Activated CD8-positive, alpha-beta T cell treated with anti-CD3 and anti-CD28 coated beads for 36 hours (primary cell): Measurements from ENCODE around the gene C6orf136. TPM values are rescaled to one million over a fixed set of nuclear protein-coding genes. Genes with fewer than 3 reads are reported as not detected.

Source experiments
- ATAC-seq: fragments of 200-7000 bp; cut with Tn5 transposase; one replicate; pipeline ENCODE4 v1.10.0; 2021; ENCODE audit warnings: mild to moderate bottlenecking, moderate library complexity
- CTCF ChIA-PET: fragments of 350-600 bp; sonication (Branson Sonifier 250); formaldehyde crosslinking; loops from one replicate; lab custom pipeline; 2021; ENCODE audit warnings: antibody characterized with exemption; lab: Charles Lee
- POLR2A ChIA-PET: fragments of 350-600 bp; sonication (Branson Sonifier 250); formaldehyde crosslinking; loops from one replicate; lab custom pipeline; 2021; ENCODE audit warnings: antibody characterized with exemption; lab: Charles Lee
- DNase-seq: peaks from one replicate; pipeline ENCODE4 v3.0.0-alpha.2; 2020
- H3K27ac Mint-ChIP-seq: one replicate; pipeline ENCODE4 v1.8.0; 2021; ENCODE audit warnings: mild to moderate bottlenecking, mixed read lengths
- H3K27me3 Mint-ChIP-seq: one replicate; pipeline ENCODE4 v1.8.0; 2021; ENCODE audit warnings: mixed read lengths
- H3K36me3 Mint-ChIP-seq: one replicate; pipeline ENCODE4 v1.8.0; 2021; ENCODE audit warnings: low read depth, mixed read lengths
- H3K4me1 Mint-ChIP-seq: one replicate; pipeline ENCODE4 v1.8.0; 2021; ENCODE audit warnings: low read depth, mixed read lengths
- H3K4me3 Mint-ChIP-seq: one replicate; pipeline ENCODE4 v1.8.0; 2021; ENCODE audit warnings: mild to moderate bottlenecking, moderate library complexity, mixed read lengths
- H3K9me3 Mint-ChIP-seq: one replicate; pipeline ENCODE4 v1.8.0; 2021; ENCODE audit warnings: mixed read lengths
- intact Hi-C: fragments of 100-400 bp; cut with micrococcal nuclease; formaldehyde crosslinking; loops from one replicate; pipeline ENCODE4 v1.10.0; 2022
- total RNA-seq, 2 experiments: library from RNA; stranded (reverse); gene quantifications; one replicate each; pipeline ENCODE4 v1.2.3, GENCODE V29; 2021
- TF ChIP-seq, protein P1 (sequence below): fragments of 200-600 bp; IDR thresholded peaks from one replicate; pipeline ENCODE4 v1.8.0; 2022; ENCODE audit warnings: antibody characterized with exemption, mild to moderate bottlenecking

C6orf136 gene
- total RNA-seq, 2 experiments from 2014 or later: 34.8 to 40.1 TPM

DNA sequence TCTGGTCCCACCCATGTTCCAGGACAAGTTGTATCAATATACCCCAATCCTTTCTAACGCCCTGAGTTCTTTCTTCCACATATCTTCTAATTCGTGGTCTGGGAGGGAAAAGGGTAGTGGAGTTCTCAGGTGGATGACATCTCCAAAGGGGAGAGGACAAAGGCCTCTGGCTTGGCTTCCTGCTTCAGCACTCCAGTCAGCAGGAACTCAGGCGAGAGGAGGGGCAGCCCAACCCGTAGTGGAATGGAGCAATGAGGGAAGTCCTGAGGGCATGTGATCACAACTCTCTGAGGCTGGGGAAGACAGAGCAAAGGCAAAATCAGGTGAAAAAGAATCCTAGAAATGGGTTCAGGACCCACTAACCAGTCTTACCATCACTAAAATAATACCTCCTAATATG is 53.4 kb downstream of the C6orf136 start:
- intact Hi-C loops: no loop called here
- ChIA-PET CTCF (interaction anchor here (0.9 to 1.1 kb wide), 2 partner anchors 22 to 30 kb away, joined by 3 read pairs; no protein-coding TSS in a partner anchor), POLR2A (no interaction called here)
- no peaks in the 10 kb centered on the region for H3K27me3 Mint-ChIP-seq
- no peaks in the 10 kb centered on the region for H3K9me3 Mint-ChIP-seq
- no peak for ATAC-seq
- H3K4me1 Mint-ChIP-seq: no peaks in the 10 kb centered on the region
- peaks cover 34% of the 10 kb centered on the region for H3K36me3 Mint-ChIP-seq
- H3K4me3 Mint-ChIP-seq: no peak overlapping the region
- DNase-seq: no peak
- H3K27ac Mint-ChIP-seq: no peak overlapping the region
- TF ChIP-seq, protein P1, sequence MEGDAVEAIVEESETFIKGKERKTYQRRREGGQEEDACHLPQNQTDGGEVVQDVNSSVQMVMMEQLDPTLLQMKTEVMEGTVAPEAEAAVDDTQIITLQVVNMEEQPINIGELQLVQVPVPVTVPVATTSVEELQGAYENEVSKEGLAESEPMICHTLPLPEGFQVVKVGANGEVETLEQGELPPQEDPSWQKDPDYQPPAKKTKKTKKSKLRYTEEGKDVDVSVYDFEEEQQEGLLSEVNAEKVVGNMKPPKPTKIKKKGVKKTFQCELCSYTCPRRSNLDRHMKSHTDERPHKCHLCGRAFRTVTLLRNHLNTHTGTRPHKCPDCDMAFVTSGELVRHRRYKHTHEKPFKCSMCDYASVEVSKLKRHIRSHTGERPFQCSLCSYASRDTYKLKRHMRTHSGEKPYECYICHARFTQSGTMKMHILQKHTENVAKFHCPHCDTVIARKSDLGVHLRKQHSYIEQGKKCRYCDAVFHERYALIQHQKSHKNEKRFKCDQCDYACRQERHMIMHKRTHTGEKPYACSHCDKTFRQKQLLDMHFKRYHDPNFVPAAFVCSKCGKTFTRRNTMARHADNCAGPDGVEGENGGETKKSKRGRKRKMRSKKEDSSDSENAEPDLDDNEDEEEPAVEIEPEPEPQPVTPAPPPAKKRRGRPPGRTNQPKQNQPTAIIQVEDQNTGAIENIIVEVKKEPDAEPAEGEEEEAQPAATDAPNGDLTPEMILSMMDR: no peak

Other genes with a start within 250 kb of the C6orf136 start
- 100 to 1,000 TPM; 493 to 499 TPM for gene HLA-E, start 157.6 kb upstream of the C6orf136 start, total RNA-seq
- 100 to 1,000 TPM; 107 to 122 TPM for gene GNL1, start 90.6 kb upstream of the C6orf136 start, total RNA-seq
- 10 to 100 TPM; 23.0 to 24.6 TPM for gene PRR3, start 89.8 kb upstream of the C6orf136 start, total RNA-seq
- gene ABCF1, start 75.7 kb upstream of the C6orf136 start, total RNA-seq: 10 to 100 TPM; 86.9 to 88.0 TPM
- gene PPP1R10, start 29.9 kb upstream of the C6orf136 start, total RNA-seq: 10 to 100 TPM; 59.0 to 59.8 TPM
- 100 to 1,000 TPM; 109 to 110 TPM for gene MRPS18B, start 29.3 kb upstream of the C6orf136 start, total RNA-seq
- 1 to 10 TPM; 7.5 to 7.8 TPM for gene ATAT1, start 20.3 kb upstream of the C6orf136 start, total RNA-seq
- 10 to 100 TPM; 31.1 to 31.3 TPM for gene DHX16, start 25.9 kb downstream of the C6orf136 start, total RNA-seq
- gene PPP1R18, start 39.5 kb downstream of the C6orf136 start, total RNA-seq: 100 to 1,000 TPM; 174 to 177 TPM
- 10 to 100 TPM; 21.0 to 22.0 TPM for gene NRM, start 43.9 kb downstream of the C6orf136 start, total RNA-seq
- 10 to 100 TPM; 80.4 to 90.7 TPM for gene MDC1, start 70.1 kb downstream of the C6orf136 start, total RNA-seq
- 1,000 to 10,000 TPM; 1,556 to 1,579 TPM for gene TUBB, start 73.2 kb downstream of the C6orf136 start, total RNA-seq
- gene FLOT1, start 95.6 kb downstream of the C6orf136 start, total RNA-seq: 100 to 1,000 TPM; 135 TPM
- 100 to 1,000 TPM; 375 to 386 TPM for gene IER3, start 97.4 kb downstream of the C6orf136 start, total RNA-seq
- gene DDR1, start 237.4 kb downstream of the C6orf136 start, total RNA-seq: 10 to 100 TPM; 14.4 to 14.5 TPM